SK-MEL-5 (cell line): Measurements from ENCODE around the gene IL31RA. TPM values are rescaled to one million over a fixed set of nuclear protein-coding genes. Genes with fewer than 3 reads are reported as not detected.
"Not testable (repeated sequence)": the region's sequence is repeated elsewhere in the genome, so short reads cannot be mapped to it uniquely, and the experiment has no call there.

Experiments
- DNase-seq: peaks from one replicate; pipeline ENCODE4 v3.0.0-alpha.2; 2016; ENCODE audit warnings: low read depth, low spot score
- in situ Hi-C: cut with HindIII; loops from 2 replicates; pipeline ENCODE4 v1.10.0; 2016; ENCODE audit warnings: low sequenced_read_pairs, high pct_unique_total_duplicates, low pct_unique_long_range_greater_than_20kb
- polyA plus RNA-seq, 2 experiments: library from polyadenylated mRNA; depleted of rRNA; stranded (reverse); fragments of >200 nt; gene quantifications; 2 replicates each; pipeline ENCODE4 v1.2.3, GENCODE V29; 2015
- total RNA-seq: library from RNA; depleted of rRNA; stranded (reverse); fragments of >200 nt; shearing (Covaris generic); gene quantifications from 2 replicates; pipeline ENCODE4 v1.2.3, GENCODE V29; 2014; rRNA removed

IL31RA gene
- not detected in 2 replicates for total RNA-seq
- polyA plus RNA-seq (2015; cell fraction: cytosol; rRNA removed): 0.13 TPM in 1 of 2 replicates, not detected in the other
- polyA plus RNA-seq (2015; cell fraction: nucleus; rRNA removed): not detected in 2 replicates

GRCh38 chr5:55850839-55851674 lies at the start of gene IL31RA:
TSS of gene IL31RA (plus strand) at chr5:55851357. CDS start at chr5:55851571, 214 bp downstream.
- in situ Hi-C loops: no loop called here
- no peak for DNase-seq

- DNase-seq, in situ Hi-C loops: not testable (repeated sequence)
Observed at GRCh38 chr5:55808814-55809213, 42.3 kb upstream of the IL31RA start.

DNA sequence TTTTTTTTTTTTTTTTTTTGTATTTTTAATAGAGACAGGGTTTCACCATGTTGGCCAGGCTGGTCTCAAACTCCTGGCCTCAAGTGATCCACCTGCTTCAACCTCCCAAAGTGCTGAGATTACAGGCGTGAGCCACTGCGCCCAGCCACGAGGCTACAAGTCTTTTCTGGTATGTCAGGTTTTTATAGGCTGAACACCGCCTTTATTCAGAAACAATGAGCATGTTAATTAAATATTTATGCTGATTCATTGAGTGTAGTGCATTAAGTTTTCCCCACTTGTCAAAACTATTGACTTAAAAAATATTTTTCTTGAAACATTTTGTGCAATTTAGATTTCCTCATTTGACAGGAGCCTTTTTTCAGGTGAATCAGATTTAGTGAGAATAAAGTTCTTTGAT lies 35.2 kb upstream of the IL31RA start:
- DNase-seq, in situ Hi-C loops: not testable (repeated sequence)

DNA sequence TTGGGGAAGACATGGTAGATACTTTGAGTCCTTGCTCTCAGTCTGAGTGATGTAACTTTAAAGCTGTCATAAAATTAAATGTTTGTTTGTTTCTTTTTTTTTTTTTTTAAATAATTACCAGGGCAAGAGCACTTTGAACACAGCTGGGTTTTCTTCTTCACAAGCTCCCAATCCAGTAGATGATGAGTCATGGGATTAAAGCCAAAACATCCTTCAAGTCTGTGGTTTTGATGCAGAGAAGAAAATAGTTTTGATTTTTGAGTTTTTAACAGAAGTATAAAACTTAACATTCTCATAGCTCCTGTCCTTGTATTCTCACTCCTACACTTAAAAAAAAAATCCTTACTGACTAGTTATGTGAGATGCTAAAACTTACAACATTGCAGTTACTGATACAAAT lies 34.8 kb upstream of the IL31RA start:
- DNase-seq: peak; percentile 15
- in situ Hi-C loops: no loop called here

- in situ Hi-C loops: no loop called here
- DNase-seq: no peak
Observed at GRCh38 chr5:55817030-55817429, 34.1 kb upstream of the IL31RA start.

GRCh38 chr5:55820488-55820887 lies 30.7 kb upstream of the IL31RA start:
- in situ Hi-C loops: no loop called here
- no peak for DNase-seq

DNA sequence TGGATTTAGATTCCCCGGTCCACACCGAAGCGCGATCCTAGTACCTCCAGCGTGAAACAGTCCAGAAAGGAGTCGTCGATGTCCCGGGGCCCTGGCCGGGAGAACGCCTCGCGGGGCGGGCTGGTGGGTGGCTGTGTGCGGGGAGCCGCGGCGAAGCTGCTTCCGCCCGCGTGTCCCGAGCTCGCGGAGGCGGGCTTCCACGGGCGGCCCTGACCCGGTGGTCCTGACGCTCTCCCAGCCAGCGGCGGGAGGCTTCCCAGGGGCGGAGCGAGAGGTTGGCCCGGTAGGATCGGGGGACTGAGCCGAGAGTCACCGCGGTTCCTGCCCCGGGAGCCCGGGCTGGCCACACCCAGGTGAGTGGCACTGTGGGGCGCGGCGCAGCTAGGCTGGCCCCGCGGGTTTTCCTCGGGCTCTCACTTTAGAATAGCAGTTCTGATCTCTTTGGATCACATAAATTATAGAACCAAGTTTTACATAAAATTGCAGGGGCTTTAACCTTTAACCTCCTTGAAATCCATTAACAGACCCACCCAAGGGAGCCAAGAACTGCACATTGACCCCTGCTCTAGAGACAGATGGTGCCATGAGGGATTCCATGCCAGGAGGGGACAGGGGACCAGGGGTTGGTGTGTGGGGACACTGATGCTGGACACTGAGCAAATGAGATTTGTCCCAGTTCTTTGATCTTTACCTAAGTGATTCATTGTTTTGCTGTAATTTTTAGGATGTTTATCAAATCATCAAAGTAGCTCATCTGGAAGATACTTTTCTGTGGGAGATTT lies 29.2 kb upstream of the IL31RA start:
- DNase-seq: no peak
- in situ Hi-C loops: no loop called here

- in situ Hi-C loops: no loop called here
Observed at GRCh38 chr5:55823151-55823796, 27.9 kb upstream of the IL31RA start.

DNA sequence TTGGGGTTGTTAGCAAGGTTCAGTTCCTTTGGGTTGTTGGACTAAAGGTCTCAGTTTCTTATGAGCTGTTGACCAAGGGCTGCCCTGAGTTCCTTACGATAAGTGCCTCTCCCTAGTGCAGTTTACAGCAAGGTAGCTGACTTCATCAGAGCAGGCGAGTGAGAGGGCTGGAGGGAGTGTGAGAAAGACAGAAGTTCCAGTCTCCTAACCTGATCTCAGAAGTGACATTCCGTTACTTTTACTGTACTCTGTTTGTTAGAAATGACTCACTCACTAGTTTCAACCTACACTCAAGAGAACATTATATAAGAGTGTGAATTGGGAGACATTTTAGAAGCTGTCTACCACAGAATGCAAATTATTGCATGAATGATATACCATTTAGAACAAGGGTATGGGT lies 21.2 kb upstream of the IL31RA start:
- DNase-seq: no peak
- in situ Hi-C loops: no loop called here

More at GRCh38 chr5:55823151-55823796, 27.9 kb upstream of the IL31RA start:
- no peak for DNase-seq

- DNase-seq: no peak
- in situ Hi-C loops: no loop called here
Observed at GRCh38 chr5:55832446-55832845, 18.7 kb upstream of the IL31RA start.

GRCh38 chr5:55836191-55836590 lies 15.0 kb upstream of the IL31RA start:
- in situ Hi-C loops: no loop called here
- no peak for DNase-seq

DNA sequence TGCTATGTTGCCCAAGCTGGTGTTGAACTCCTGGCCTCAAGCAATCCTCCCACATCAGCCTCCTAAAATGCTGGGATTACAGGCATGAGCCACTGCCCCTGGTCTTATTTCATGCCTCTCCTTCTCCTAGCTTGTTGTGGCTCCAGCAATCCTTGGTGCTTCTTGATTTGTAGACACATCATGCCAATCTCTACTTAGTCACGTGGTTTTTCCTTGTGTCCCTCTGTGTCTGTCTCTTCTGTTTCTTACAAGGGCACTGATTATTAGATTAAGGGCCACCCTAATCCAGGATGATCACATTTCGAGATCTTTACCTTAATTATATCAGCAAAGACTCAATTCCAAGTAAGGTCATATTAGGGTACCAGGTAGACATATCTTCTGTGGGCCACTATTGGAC lies 9.2 kb upstream of the IL31RA start:
- no peak for DNase-seq
- in situ Hi-C loops: no loop called here

DNA sequence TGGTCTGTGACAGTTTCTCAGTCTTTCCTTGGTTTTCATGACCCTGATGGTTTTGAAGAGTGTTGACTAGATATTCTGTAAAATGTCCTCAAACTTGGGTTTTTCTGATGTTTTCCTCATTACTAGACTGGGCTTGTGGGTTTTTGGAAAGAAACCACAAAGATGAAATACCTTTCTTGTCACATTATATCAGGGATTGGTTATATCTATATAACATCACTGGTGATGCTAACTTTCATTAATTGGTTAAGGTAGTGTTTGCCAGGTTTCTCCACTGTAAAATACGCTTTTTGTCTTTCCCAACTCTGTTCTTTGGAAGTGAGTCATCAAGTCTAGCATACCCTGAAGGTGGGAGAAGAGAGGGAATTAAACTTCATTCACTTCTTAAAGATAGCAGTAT lies 3.3 kb upstream of the IL31RA start:
- in situ Hi-C loops: no loop called here
- DNase-seq: no peak

DNA sequence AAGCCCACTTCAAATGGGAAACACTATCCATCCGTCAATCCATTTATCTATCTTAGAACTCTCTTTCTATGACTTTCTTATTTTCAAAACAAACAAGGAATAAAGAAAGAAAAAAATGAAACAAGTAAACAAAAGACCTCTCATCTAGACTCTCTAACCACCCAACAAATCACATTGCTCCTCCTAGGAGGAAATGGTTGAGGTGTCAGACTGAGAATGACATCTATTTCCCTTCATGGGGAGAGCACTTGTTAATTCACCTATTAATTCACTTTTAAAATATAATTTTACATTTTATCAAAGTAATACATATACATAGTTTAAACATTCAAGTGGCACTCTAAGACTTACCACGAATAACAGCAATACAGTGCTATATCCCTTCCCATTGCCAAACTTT lies 2.4 kb upstream of the IL31RA start:
- DNase-seq: no peak
- in situ Hi-C loops: no loop called here

- in situ Hi-C loops: no loop called here
- DNase-seq: no peak
Observed at GRCh38 chr5:55851675-55851979, 470 bp downstream of the IL31RA start.

DNA sequence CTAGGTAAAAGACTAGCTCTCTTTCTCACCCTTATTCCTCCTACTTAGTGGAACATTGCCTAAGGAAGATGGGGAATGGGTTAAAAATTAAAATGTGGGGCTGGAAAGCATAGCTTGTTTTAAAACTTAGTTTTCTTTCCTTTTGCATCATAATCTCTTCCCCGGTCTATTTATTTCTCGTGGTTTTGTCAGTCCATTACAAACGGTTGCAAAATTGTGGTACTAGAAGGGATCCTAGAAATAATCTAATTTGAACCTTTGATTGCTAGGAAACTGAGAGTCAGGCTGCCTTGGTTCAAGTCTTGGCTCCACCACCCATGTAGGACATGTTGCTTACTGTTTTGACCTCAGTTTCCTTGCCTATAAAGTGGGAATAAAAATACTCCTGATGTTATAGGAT lies 1.3 kb downstream of the IL31RA start:
- in situ Hi-C loops: no loop called here
- DNase-seq: no peak

DNA sequence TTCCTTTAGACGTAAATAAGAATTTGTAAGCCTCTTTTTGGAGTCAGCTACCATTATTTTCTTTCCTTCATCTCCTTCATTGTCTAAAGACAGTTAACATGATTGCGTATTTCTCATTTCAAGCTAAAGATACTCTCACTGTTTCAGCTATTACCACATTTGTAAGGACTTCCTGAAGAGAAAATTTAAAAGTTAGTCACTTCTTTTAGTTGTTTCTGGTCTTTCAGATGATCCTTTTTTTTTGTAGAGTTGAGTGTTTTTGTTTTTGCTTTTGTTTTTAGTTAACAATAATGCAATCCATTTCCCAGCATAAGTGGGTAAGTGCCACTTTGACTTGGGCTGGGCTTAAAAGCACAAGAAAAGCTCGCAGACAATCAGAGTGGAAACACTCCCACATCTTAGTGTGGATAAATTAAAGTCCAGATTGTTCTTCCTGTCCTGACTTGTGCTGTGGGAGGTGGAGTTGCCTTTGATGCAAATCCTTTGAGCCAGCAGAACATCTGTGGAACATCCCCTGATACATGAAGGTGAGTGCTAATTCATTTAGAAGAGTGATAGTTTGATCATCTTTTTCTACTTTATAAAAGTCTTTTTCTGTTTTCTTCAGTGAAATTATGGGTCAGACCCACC lies 2.0 kb downstream of the IL31RA start:
- no peak for DNase-seq
- in situ Hi-C loops: no loop called here

GRCh38 chr5:55853818-55854217 lies 2.7 kb downstream of the IL31RA start:
- in situ Hi-C loops: no loop called here
- no peak for DNase-seq
